ENCODE measurements around the gene MYH11. TPM values are rescaled to one million over a fixed set of nuclear protein-coding genes. Genes with fewer than 3 reads are reported as not detected.
A peak's percentile ranks its signal among the peaks of the same experiment; 100 is the strongest.

The MYH11 gene
- total RNA-seq, 4 donors from 2014 or later: 13.7 to 139 (median 39.0) TPM

DNA sequence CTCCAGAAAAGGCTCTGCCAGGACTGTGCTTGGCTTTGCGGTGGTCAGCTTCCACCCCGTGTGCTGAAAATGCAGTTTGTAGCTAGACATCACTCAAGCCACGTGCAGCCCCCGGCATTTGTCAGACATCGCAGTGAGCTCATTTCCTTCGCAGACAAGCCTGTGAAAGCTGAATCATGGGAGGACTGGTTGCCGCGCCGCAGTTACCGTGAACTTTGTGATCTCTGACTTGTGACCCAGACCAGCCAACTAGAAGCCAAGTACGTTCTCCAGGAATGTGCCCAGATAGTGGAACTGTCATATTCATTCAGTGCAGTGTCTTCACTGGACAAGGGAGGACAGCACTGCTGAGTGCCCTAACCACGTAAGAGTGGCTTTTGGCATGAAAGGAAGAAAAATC lies 148.7 kb downstream of the MYH11 start:
- WGBS, 2 donors: 86% methylated on average over 12 of the region's 12 CpGs
- DNase-seq (ENCODE audit: low spot score in 2 of 2): no peak

DNA sequence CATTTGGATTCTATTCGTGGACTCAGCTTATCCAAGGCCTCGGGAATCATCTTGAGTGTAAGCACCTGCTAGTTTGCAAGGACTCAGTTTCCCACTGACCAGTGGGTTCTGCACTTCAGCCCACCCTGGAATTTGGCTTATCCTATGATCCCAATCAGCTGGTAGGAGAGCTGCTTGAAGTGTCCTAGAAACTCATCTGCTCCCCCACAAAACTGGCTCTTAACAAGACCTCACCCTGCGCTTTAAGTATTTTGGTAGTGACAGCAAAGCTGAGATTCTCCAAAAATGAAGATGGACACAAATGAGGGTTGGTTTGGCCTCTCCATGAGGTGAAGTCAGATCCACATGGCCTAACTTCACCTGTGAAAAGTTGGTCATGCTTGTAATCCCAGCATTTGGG lies 149.5 kb downstream of the MYH11 start:
- no peak for DNase-seq (ENCODE audit: low spot score in 2 of 2)
- intact Hi-C loops (cut with DNase I; ENCODE audit: low total_unique reads): no loop called here
- no peak overlapping the region for H3K4me3 ChIP-seq (ENCODE audit: low read depth, poor library complexity, severe bottlenecking)
- TF ChIP-seq, protein P1, sequence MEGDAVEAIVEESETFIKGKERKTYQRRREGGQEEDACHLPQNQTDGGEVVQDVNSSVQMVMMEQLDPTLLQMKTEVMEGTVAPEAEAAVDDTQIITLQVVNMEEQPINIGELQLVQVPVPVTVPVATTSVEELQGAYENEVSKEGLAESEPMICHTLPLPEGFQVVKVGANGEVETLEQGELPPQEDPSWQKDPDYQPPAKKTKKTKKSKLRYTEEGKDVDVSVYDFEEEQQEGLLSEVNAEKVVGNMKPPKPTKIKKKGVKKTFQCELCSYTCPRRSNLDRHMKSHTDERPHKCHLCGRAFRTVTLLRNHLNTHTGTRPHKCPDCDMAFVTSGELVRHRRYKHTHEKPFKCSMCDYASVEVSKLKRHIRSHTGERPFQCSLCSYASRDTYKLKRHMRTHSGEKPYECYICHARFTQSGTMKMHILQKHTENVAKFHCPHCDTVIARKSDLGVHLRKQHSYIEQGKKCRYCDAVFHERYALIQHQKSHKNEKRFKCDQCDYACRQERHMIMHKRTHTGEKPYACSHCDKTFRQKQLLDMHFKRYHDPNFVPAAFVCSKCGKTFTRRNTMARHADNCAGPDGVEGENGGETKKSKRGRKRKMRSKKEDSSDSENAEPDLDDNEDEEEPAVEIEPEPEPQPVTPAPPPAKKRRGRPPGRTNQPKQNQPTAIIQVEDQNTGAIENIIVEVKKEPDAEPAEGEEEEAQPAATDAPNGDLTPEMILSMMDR (IDR thresholded peaks at IDR 0.05): no peak
- TF ChIP-seq POLR2A (IDR thresholded peaks at IDR 0.05): no peak
- WGBS, 2 donors: 86 to 100% methylated on average over 3 of the region's 3 CpGs

More for the DNA sequence above, 148.7 kb downstream of the MYH11 start:
- H3K4me3 ChIP-seq (ENCODE audit: low read depth, poor library complexity, severe bottlenecking): no peak overlapping the region
- TF ChIP-seq POLR2A (IDR thresholded peaks at IDR 0.05): no peak
- TF ChIP-seq, protein P1 (IDR thresholded peaks at IDR 0.05): no peak
- intact Hi-C loops (cut with DNase I; ENCODE audit: low total_unique reads): no loop called here

DNA sequence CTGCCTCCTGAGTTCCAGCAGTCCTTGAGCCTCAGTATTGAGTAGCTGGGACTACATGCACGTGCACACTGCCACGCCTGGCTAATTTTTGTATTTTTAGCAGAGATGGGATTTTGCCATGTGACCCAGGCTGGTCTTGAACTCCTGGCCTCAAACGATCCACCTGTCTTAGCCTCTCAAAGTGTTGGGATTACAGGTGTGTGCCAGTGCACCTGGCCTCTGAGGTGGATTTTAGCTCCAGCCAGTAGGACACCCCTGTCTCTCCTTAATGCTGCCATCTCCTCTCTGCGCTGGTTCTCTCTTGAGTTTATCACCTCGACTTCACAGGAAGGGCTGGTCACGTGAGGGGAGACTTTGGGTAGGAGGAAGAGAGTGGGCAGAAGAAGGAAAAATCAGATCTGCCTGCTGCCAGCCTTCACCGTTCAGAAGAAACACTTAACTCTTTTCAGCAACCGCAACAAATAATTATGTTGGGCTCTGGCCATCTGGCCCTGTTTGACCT lies 151.7 kb downstream of the MYH11 start:
- intact Hi-C loops (cut with DNase I; ENCODE audit: low total_unique reads): no loop called here
- DNase-seq (ENCODE audit: low spot score in 2 of 2): no peak
- 70 to 71% methylated on average over 8 of the region's 8 CpGs for WGBS, 2 donors
- no peak overlapping the region for H3K4me3 ChIP-seq (ENCODE audit: low read depth, poor library complexity, severe bottlenecking)
- no peak for TF ChIP-seq POLR2A (IDR thresholded peaks at IDR 0.05)
- TF ChIP-seq, protein P1 (IDR thresholded peaks at IDR 0.05): no peak

DNA sequence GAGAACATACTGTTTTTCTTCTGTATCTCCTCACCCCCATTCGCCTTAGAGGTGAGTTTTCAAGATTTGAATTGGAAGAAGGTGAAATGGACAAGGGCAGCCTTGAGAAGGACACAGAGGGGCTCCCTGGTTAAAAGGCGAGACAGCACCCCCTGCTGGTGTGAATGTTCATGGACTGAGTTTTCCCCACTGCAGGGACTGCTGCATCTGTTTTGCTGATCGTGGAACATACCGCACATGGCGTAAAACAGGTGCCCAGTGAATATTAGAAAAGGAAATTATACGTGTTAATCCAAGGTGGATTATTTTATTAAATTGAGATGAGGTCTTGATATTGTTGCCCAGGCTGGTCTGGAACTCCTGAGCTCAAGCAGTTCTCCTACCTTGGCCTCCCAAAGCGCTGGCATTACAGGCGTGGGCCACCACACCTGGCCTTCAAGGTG lies 152.3 kb downstream of the MYH11 start:
- TF ChIP-seq, protein P1 (IDR thresholded peaks at IDR 0.05): no peak
- no peak for TF ChIP-seq POLR2A (IDR thresholded peaks at IDR 0.05)
- DNase-seq (ENCODE audit: low spot score in 2 of 2): peak; percentile 76 to 94
- intact Hi-C loops (cut with DNase I; ENCODE audit: low total_unique reads): loop anchor here (5.0 kb wide), 1 partner anchor 82 kb away; no protein-coding TSS in a partner anchor
- 57 to 59% methylated on average over 8 of the region's 8 CpGs for WGBS, 2 donors
- no peak overlapping the region for H3K4me3 ChIP-seq (ENCODE audit: low read depth, poor library complexity, severe bottlenecking)

DNA sequence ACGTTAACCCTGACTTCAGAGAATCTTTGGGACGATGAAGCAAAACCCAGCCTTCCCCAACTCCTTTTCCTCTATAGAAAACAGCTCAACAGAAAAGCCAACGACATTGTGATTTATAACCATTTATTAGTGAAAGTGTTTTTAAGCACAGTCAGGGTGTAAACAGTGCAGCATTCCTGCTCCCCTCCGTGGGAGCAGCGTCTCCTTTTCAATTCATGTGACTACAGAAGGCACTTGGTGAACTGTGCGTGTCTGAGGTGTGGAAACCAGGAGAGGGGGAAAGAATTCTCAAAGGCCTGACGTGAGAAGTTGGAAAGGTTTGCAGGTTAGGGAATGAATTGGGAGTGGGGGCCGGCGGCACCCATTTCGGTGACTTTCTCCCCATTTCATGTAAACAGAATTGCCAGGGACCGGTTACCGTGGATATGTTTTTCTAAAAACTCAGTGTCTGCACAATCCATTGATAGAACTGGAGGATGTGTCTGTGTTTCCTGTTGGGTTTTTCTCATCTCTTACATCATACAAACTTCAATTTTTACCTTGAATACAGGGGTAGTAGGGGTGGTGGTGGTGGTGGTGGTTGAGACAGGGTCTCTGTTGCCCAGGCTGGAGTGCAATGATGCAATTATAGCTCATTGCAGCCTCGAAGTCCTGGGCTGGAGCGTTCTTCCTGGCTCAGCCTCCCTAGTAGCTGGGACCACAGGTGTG lies 153.6 kb downstream of the MYH11 start:
- intact Hi-C loops (cut with DNase I; ENCODE audit: low total_unique reads): loop anchor here (5.0 kb wide), 1 partner anchor 81 kb away; no protein-coding TSS in a partner anchor
- H3K4me3 ChIP-seq (ENCODE audit: low read depth, poor library complexity, severe bottlenecking): no peak overlapping the region
- no peak for TF ChIP-seq POLR2A (IDR thresholded peaks at IDR 0.05)
- TF ChIP-seq, protein P1 (IDR thresholded peaks at IDR 0.05): no peak
- no peak for DNase-seq (ENCODE audit: low spot score in 2 of 2)
- 79 to 81% methylated on average over 14 of the region's 14 CpGs for WGBS, 2 donors

All from lower leg skin (tissue), 4 donors.